NCI-H446 treated with DMSO at 0.1 percent for 48 hours (cell line): ENCODE measurements around the gene NTNG1.

Experiments used
- DNase-seq: peaks from one replicate; lab custom pipeline; 2025; lab: John Stamatoyannopoulos, UW

NTNG1 gene

GRCh38 chr1:107501081-107501605 lies 360.3 kb downstream of the NTNG1 start:
- DNase-seq = no peak

- DNase-seq = no peak
These were observed 369.5 kb downstream of the NTNG1 start for GRCh38 chr1:107510347-107510746.

GRCh38 chr1:107512836-107513235 lies 372.0 kb downstream of the NTNG1 start:
- no peak for DNase-seq

DNA sequence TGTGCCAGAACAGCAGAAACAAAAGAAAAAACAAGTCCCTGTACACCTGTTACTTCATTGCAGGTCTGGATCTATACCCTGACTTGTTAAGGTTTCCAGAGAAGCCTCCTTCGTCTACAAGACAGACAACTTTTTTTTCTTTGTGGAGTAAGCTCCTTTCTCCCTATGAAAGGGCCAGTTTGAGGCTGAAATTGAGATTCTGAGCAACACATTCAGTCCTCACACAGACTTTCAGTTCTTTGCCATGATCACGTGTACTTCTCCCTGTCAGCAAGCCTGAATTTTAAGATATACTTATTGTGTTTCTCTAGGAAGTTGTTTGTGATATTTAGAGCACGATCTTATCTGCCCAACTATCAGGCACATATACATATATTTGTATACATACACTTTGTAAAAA lies 374.0 kb downstream of the NTNG1 start:
- no peak for DNase-seq

- no peak for DNase-seq
These were observed 374.9 kb downstream of the NTNG1 start for GRCh38 chr1:107515702-107516101.

GRCh38 chr1:107523061-107523460 lies 382.2 kb downstream of the NTNG1 start:
- DNase-seq = no peak

DNA sequence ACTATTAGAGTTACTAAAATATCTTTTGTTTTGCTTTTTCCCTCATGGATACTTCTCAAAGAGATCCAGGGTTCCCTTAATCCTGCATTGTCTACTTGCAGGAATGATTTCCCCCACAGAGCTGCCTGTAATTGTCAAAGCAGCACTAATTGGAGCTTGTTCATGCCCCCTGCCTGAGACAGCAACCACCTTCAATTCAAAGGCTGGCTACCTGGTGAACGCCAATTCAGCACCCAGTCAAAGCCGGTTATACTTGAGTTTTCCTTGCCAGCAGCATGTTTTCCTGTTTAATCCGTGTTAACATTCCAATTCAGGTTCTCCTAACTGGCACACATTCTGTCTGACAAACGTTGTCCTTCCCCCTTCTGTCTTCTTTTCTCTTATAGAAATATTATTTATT lies 382.9 kb downstream of the NTNG1 start:
- no peak for DNase-seq

- DNase-seq = no peak
These were observed 383.5 kb downstream of the NTNG1 start for GRCh38 chr1:107524301-107524700.

- no peak for DNase-seq
These were observed 384.3 kb downstream of the NTNG1 start for GRCh38 chr1:107525145-107525544.

- no peak for DNase-seq
These were observed 385.1 kb downstream of the NTNG1 start for GRCh38 chr1:107525961-107526360.

GRCh38 chr1:107526524-107527198 lies 385.8 kb downstream of the NTNG1 start:
- DNase-seq = no peak

- DNase-seq = peak; percentile 98
These were observed 388.8 kb downstream of the NTNG1 start for GRCh38 chr1:107529511-107530149.

GRCh38 chr1:107530543-107530942 lies 389.7 kb downstream of the NTNG1 start:
- DNase-seq = peak; percentile 51

DNA sequence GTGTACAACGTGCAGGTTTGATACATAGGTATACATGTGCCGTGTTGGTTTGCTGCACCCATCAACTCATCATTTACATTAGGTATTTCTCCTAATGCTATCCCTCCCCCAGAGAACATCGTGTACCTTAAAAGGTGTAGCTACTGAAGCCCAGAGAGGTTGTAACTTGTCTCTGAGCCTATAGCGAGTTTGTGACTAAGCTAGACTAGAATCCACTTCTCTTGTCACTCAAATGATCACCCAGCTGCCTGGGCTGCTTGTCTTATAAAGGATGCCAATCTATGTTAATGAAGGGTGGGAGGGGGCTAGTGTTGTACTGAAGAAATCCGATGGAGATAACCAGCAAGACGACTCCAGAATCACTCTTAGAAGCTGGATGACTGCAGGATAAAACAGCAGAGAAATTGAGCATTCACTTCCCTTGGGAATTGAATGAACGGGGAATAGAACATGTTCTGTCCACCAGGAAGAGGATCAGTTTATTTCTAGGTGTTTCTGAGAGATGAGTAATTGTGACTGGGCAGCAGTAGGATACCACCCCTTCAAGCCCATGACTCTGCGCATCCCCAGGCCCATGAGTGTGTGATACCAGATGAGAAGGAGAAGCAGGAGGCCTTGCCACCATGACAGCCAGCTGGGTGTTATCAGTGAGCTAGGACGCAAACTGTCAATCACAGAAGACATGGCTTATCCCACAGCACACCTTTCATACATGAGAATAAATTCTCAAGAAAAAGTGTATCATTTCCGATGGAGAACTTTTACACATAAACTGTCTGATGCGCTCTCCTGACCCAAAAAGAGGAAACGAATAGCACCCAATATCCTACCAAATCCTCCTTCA lies 390.4 kb downstream of the NTNG1 start:
- DNase-seq = peak; percentile 34

DNA sequence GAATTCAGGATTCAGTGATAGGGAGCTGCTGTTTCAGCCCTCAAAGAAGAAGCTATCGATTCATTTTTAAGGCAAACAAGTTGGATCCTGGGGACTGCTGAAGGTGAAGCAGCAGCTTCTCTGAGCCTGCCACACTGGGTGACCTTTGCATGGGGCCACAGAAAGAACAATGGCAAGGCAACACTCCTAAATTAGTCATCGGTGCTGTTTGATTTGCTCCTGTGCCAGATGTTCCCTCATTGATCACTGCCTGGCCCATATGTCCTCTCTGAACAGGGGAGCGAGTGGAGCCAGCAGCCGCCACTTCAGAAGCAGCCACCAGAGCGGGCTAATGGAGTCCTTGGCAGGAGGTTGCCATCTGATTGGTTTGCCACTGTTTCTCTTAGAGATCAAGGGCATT lies 391.5 kb downstream of the NTNG1 start:
- DNase-seq = peak; percentile 100
